NCI-H1417 treated with DMSO at 0.1 percent for 48 hours (cell line): ENCODE data around the gene BFSP1.

Experiments used
- DNase-seq: peaks from one replicate; lab custom pipeline; 2025; lab: John Stamatoyannopoulos, UW

BFSP1 gene

DNA sequence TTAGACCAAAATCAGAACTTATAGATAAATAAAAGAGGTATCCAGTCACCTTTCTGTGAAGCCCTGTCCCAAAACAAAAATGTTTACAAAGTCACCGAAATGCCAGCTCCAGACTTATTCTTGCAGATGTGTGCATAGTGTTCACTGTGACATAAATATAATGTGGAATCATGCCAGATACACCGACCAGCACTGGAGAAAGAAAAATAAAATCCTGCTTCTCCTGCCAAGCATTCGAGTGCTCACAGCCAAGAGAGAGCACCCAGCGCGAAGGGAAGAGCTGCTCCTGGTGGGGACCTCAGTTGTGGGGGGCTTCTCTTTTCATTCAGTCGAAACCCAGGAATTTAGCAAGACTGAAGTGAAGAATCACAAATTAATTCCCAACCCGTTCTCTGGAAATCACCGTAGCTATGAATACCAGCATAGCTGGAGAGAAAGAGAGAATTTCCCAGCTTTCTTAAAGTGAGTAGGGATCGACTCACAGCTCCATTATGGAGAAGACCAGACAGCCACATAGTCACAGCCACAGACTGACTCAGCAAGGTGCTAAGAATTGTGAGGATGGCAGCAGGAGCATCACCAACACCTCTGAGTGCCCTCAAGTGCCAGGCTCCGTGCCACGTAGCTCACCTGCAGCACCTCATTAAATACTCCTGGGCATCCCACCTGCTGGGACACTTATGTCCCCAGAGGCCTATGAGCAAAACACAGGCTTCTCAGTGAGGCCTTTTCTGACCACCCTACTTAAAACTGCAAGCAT is 33.2 kb downstream of the BFSP1 start:
- no peak for DNase-seq

DNA sequence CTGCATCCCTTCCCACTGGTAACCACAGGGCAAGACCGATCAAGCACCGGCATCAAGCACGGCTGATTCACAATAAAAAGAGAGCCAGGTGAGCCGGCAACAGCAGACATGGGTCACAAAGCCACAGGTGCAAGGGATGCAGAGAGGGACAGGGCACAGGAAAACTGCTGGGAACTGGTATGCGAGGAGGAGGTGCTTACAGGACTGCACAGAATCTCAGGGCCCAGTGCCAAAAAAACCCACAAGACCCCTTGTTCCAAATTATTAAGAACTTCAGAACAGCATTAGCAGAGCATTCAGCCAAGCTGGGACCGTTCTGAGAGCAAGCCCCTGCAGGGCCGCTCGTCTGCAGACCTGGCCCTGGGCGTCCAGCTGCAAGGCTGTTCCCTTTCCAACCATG is 35.4 kb downstream of the BFSP1 start:
- DNase-seq, result no peak

DNA sequence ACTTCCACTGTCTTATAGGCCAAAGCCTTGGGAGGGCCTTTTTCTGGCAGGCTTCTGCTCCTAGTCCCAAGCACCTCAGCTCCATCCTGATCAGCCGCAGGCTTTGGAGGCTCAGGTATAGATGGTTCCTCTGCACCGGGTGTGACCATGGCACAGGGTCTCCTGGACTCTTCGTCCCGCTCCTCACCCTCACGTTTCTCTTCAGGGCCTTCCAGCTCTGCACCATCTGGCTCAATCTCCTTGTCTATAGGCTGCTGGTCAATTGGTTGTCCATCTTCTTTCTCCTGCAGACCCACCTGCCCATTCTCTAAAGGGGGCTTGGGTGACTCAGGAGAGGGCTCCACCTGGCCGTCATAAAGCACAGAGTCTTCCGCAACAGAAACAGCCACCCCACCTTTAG is 37.0 kb downstream of the BFSP1 start:
- DNase-seq, result no peak

DNA sequence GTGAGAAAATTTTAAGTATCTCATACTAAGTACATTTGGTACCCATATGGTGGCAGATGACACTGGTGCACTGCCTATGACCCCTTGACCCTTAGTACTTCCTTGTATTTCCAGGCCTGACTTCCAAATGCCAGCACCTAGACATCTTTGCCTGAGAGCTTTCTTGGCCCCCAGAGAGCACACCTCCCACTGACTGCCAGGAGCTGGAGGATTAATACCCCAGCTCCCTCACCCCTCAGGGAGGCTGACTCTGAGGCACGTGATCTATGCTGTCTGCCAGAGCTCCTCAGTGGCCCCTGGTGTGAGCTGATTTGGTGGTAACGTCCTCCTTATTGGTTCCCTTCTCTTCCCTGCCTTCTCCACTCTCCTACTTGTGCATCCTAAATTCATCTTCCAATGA is 38.0 kb downstream of the BFSP1 start:
- DNase-seq, result no peak

DNA sequence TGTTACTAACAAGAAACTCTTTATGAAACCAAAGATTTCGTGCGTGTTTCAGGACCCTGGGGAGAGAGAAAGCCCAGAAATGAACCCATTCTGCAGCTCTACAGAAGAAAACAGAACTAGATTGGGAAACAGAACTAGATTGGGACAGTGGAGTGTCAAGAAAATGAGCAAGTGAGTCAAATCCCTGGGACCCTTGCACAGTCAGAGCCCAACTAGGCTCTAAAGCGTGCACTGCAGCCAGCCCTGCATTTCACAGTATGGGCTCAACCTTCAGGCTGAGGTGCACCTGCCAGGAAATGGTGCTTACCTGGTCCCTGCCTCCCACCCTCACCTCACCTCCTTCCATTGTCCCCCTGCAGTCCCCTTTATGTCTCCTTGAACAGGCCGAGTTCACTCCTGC is 39.7 kb downstream of the BFSP1 start:
- no peak for DNase-seq

DNA sequence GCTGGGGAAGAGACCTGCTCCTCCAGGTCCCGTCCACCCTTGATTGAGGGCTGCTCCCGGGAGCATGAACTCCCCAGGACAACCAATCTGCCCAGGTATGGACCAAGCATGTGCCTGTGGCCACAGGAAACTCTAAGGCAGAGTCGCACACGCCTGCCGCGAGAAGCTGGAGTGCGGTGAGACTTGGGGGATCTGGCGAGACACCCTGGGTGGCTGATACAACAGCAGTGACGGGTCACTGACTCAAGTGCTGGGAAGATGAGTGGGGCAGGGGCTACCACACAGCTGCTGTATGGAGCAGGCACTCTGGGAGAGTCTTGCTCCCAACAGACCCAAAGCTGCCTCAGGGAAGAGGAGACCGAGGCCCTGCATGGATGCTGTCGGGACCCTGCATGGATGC is 40.1 kb downstream of the BFSP1 start:
- DNase-seq, result no peak

DNA sequence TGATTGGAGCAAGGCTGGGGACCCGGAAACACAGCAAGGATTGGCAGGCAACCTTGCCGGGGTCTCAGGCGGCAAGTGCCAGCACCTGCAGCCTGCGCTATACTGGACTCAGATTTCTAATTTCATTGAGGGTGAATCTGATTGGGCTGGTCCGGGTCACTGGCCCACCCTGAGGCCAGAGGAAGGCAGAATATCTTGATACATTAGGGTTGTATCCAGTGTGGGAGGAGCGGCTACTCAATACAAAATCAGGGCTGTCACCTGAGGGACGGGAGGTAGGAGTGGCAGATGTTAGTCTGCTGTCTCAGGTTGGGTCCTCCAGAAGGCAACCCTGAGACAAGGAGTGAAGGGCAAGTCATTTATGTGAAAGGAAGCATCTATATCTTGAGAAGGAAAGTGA is 40.7 kb downstream of the BFSP1 start:
- DNase-seq, result no peak

DNA sequence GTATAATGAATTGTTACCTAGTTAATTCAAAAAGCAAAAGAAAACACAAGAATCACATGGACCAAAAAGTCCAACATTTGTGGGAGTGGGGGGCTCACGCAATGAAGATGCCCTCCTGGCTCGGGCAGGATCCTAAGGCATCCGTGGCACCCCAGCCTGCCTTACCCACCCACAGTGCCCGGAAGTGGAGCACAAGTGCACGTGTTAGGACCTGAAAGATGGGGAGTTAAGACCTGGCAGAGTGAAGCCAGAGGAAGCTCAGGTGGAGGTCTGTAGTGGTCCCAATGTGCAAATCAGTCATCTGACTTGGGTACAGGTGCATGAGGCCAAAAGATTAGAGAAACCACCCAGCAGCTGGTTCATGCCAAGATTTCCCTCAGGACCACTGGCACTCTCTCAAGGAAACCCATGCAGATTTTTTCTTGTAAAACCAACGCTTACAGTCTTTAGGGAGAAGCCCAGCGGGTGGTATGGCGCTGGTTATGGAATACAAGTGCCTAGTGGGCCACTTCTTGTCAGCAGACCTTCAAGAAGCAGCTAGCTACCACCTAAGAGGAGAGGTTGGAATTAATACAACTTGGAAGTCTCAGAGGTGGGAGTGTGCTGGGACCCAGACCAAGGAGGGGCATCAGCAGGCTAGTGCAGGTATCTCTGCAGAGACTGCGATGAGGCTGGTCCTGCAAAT is 42.1 kb downstream of the BFSP1 start:
- DNase-seq, result no peak

DNA sequence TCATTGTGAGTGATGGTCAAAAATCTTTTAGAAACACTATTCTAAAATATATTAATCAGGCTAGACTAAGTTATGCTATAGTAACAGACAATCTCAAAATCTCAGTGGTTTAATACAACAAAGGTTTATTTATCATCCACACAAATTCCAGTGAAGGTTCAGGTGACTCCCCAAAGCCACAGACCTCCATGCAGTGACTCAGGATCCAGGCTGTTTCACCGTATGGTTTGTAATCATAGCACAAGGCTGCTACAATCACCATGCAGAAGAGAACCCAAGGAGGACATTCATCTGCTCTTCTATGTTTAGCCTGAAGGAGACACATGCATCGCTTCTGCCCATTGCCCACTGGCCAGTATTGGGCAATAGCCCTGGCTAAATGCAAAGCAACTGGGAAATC is 46.2 kb downstream of the BFSP1 start:
- no peak for DNase-seq

DNA sequence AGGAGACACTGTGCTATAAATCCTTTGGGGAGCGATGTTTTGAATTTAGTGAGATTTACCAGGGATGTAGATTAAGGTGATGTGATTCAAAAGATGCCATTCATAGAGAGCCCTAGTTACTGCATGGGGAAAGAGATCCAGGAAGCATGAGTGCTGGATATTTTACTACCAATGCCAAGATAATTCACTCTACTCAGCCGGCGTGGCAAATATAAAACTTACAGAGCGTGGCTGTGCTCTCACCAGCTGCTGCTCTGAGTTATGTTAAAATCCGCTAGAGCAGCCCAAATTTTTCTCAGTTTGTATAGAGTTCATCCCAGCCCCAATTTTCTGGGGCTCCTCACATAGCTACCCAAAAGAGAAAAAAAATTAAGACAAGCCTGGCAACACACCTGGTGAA is 48.6 kb downstream of the BFSP1 start:
- DNase-seq, result no peak

DNA sequence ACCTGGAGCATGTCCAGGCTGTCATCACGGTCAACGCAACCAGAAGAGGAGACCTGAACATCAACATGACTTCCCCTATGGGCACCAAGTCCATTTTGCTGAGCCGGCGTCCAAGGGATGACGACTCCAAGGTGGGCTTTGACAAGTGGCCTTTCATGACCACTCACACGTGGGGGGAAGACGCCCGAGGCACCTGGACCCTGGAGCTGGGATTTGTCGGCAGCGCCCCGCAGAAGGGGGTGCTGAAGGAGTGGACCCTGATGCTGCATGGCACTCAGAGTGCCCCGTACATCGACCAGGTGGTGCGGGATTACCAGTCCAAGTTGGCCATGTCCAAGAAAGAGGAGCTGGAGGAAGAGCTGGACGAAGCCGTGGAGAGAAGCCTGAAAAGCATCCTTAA is 49.5 kb downstream of the BFSP1 start:
- DNase-seq, result no peak

DNA sequence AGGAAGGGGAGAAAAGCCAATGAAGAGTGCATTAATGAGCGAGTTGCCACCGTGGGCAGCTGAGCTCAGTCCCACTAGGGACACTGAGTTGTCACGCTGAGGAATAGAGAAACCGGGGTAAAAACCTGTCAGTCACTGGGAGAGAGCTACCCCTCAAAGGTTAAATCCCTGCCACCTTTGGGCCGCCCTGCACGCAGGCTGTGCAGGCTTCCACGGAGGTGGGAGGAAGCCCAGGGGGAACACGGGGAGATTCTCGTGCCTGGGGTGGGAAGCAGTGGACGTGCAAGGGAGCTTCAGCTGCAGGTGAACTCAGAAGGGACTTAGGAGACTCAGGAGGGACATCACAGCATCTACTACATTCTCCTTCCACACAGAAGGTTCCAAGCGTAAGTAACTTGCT is 50.5 kb downstream of the BFSP1 start:
- DNase-seq, result no peak

DNA sequence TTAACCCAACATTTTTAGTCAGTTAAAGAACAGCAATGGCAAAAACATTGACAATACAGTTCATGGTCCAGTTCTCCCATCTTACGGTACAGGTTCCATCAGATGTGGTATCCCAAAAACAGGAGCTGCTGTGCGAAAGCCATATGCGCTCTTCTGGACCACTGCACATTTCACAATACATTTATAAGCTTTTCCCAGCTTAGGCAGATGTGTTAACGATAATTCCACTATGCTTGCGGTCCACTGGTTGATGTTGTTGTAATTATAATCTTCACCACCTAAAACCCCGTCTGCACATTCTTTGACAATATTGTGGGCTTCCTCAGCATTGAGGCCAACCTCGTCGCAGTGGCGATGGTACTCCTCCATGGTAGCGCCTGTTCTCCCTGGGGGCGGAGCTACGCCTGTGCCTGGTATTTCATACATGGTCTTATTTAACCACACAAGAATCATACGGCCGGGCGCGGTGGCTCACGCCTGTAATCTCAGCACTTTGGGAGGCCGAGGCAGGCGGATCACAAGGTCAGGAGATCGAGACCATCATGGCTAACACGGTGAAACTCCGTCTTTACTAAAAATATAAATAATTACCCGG is 52.0 kb downstream of the BFSP1 start:
- DNase-seq, result no peak

DNA sequence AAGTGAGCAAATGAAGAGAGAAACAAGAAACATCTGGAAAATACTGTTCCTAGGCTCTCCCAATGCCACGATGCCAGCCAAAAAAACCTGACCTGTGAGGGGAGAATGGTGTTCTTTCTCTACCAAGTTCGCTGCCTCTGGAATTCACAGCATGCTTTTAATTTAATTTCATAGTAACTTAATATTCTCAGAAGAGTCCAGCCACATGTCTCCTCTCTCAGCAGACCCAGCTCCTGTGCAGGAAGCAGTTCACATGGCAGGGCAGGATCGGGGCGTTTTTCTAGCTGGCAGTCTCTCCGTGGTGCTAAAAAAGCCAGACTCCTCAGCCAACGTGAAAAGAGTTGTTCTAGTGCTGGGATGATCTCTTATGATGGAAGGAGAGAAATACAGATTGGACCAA is 57.5 kb downstream of the BFSP1 start:
- DNase-seq, result no peak

DNA sequence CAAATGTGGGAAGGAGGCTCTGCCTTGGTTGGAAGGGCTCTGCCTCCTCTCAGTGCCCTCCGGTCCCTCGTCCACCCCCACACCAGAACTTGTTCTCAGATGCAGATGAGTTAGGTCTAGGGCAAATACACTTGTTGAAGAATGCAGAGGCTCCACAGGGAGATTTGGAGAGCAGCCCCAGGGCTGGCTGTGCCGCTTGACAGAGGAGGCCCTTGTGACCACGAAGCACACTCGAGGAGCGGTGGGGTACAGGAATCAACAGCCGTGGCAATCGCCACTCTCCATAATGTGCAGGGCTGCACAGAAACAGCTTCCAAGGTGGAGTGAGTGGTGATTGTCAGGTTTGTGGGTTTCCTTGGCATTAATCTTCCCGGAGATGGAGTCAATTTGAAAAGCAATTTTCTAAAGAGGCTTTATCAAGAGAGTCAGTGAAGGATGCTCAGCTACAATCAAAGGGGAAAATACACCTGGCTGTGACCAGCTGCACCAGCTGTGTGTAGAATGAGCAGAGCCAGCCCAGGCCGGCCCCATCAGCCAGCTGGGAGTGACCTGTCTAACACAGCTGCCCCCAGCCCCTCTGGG is 59.5 kb downstream of the BFSP1 start:
- DNase-seq, result peak; percentile 53

DNA sequence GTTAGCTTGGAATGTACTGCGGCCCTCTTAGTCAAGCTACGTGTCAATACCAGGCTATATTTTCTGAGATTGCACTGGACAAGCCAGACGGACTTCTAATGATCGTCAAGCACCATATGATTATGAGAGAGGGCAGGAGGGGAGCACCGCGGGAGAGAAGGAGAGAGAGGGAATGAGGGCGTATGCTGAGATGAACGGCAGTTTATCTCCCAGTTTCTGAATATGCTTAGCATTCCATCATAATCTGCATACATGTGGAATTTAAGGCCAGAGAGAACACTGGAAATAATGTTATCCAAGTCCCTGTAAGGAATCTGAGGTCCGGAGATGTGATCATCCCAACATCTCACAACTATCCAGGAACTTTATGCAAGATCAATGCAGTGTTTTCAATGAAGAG is 60.2 kb downstream of the BFSP1 start:
- no peak for DNase-seq

DNA sequence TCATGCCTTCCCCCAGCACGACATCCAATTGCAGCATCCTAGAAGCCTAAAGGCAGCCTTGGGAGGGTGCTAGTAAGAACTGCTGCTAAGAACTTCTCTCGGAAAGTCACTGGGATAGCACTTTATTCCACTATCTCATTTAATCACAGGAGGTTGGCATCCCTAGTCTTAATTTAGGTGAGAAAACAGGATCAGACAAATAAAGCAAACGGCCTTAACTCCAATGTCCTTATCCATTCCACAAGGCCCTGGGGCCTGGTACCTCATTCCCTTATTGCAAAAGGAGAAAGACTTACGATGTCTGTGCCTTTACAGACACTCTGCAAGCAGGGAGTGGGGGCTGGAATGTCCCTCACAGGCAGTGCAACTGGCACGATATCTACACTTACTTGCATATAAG is 60.7 kb downstream of the BFSP1 start:
- no peak for DNase-seq

DNA sequence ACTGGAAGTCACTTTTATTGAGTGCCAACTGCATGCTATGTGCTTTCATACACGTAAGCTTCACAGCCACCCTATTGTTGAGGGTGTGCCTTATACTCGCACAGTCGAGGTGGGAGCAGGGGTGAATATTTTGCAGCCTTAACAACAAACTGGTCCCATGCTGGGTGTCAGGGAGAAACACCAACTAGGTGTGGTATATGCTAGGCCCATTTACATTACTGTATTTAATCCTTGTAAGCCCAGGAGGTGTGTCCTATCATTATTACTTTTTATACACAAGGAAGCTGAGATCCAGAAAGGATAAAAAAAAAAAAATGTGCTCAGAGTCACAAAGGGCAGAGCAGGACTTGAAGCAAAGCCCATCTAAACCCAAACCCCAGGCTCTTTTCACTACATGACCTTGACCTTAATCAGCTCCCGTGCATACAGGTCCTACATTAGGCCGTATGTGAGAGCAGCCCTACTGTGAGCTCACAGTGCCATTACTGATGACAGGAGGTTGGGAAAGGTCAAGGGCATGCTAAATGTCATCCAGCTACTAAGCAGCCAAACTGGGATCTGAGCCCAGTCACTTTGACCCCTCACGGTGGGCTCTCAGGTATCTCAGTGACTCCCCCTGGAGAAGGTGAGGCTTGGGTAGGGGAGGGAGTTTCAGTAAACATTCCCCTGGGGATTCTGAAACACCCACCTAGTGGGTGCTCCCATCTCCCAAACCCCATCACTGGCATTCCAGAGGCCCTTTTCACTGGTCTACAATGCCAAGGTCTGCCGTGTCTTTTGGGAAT is 61.7 kb downstream of the BFSP1 start:
- DNase-seq, result no peak

DNA sequence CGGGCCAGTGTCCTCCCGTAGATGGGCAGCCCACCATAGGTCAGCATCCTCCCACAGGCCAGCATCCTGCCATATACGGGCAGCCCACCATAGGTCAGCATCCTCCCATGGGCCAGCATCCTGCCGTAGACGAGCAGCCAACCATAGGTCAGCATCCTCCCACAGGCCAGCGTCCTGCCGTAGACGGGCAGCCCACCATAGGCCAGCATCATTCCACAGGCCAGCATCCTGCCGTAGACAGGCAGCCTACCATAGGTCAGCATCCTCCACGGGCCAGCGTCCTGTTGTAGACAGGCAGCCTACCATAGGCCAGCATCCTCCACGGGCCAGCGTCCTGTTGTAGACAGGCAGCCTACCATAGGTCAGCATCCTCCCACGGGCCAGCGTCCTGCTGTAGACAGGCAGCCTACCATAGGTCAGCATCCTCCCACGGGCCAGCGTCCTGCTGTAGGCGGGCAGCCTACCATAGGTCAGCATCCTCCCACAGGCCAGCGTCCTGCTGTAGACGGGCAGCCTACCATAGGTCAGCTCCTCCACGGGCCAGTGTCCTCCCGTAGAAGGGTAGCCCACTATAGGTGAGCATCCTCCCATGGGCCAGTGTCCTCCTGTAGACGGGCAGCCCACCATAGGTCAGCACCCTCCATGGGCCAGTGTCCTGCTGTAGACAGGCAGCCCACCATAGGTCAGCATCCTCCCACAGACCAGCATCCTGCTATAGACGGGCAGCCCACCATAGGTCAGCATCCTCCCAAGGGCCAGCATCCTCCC is 62.9 kb downstream of the BFSP1 start:
- no peak for DNase-seq

DNA sequence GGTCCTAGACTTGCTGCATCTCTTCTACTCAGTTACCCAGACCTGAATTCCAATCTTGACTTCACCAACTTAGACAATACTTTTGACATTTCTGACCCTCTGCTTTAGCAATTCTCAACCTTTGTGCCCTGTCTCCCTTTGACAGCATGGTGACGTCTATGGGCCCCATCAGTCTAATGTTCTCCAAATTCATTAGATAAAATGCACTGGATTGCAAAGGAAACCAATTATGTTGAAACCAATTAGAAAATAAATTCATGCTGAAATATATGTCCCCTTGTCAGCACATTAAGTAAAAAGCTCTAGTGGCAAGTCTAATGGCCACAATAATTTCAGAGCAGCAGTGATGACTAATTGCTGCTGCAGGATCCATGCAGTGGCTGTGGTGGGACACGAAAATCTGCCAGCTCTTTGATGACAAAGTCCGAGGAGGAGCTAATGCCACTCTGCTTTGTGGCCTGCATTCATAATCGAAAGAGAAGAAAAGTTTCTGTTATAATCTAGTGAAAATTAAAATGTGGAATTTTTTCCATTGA is 64.0 kb downstream of the BFSP1 start:
- no peak for DNase-seq

DNA sequence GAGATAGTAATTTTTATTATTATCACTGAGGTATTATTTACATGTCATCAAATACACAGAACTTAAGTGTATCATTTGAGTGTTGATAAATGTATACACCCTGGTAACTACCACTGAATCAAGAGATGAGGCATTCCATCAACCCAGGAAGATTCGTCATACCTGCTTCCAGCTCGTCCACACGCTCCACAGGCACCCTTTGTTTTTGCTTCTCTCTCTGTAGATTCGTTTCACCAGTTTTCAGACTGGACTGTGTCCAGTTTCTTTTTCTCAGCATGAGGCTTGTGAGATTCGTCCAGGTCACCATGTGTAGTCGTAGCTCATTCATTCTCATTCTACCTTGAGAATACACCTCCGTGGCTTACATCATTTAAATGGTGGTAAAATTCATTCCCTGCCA is 64.5 kb downstream of the BFSP1 start:
- no peak for DNase-seq
